ENCODE measurements around the gene SPOCD1. TPM values are rescaled to one million over a fixed set of nuclear protein-coding genes. Genes with fewer than 3 reads are reported as not detected.

The SPOCD1 gene
- total RNA-seq, 1 donor from 2014 or later: 0.08 TPM

DNA sequence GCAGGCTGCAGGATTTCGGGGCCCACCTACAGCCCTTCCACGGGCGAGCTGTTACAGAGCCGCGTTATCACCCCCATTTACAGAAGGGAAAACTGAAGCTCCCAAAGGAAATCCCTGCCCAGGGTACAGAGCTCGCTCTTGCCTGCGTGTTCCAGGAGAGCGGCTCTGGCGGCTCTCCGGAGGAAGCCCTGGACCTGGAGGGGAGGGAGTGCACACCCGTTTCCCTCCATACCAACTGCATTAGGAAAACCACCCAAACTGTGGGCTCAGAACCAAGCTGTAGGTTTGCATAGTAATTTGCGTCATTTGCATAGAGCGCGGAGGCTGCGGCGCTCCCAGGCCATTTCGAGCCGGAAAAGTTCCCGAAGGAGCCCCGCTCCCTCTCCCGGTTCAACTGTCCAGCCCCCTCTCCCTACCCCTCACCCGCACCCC lies 27.0 kb downstream of the SPOCD1 start:
- DNase-seq (ENCODE audit: low spot score) (no peak), ATAC-seq (peak; percentile 49)

DNA sequence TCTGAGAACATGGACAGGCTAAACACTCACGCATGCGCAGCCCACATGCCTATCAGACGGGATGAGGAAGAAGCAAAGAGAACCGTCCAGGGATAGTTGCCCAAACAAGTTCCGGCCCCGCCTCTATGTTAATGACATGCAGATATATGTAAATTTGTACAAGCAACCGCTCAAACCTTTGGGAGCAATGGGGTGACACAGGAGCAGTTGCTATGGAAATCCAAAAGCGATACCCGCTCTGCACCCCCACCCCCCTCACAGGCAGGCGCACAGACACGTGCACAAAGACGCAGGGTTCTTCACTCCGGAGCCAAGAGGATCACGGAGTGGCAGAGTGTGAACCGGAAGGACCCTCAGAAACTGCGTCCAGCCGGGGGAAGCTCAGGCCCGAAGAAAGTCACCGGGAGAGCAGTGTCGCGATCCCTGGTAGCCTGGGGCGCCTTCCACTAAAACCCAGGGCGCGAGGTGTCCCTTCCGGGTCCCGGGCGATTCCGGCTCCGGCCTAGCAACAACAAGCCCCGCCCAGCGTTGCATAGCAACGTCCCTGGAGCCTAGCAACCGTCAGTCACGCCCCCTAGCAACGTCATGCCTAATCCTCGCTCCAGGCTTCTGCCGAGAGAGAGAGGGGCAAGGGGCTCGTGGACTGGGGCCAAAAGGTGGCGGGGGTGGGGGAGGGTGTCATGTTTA lies 27.5 kb downstream of the SPOCD1 start:
- ATAC-seq: peak; percentile 79
- DNase-seq (ENCODE audit: low spot score): peak; percentile 86

DNA sequence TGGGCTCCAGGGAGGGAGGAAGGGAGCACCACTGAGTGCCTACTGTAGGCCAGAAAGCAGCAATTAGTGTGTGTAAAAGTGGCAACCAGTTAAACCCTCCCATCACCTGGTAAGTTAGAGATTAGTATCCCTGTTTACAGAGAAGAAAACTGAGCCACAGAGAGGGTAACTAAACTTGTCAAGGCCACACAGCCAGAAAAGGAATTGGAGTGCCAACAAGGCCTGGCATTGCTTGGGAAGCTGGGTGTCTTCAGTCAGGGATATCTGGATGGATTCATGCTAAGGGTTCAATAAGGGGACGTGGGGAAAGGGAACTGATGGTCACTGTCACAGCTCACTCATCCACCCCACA lies 28.1 kb downstream of the SPOCD1 start:
- DNase-seq (ENCODE audit: low spot score) (no peak), ATAC-seq (no peak)

DNA sequence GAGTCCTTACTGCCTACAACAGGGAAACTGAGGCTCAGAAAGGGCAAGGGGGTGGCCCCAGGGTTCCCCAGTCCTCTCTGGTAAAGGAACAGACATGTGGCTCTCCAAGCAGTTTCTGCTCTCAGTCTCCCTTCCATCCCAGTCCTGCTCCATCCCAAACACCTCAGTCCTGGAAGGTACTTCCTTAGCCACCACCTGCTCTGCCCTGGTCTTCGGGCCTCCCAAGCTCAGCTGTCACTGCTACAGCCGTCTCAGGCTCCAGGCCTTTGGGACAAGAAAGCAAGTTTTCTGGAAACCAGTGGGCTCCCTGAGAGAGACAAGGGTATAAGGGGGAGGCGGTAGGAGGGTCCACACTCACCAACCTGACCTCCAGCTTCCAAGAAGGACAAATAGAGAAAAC lies 28.6 kb downstream of the SPOCD1 start:
- no peak for DNase-seq (ENCODE audit: low spot score)
- ATAC-seq: no peak

DNA sequence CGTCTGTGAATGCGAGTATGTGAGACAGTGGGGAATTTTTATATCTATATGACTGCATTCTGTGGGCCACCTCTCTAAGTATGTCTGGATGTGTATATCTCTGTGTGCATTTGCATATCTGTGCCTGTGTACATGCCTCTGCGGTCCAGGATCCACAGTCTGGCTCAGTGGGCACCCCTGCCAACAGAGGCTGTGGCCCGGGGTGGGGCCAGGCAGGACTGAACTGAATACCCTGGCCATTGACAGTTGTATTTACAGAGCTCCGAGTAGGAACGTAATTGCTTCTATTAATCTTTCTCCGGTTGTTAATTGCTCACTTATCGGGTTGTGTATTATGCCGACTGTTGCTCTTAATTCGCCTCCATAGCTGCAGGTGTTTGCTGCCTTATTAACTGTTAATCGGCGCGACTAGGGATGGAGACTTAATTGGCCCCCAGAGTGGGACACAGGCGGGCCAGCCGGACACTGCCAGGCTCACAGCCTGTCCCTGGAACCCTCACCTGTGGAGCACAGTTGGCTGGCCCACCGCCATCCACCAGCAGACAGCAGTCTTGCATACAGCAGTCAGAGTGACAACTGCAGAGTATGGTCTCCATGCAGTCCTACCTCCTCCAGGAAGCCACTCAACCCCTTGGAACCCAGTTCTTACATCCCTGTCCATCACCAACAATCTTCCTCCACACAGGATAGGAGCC lies 29.3 kb downstream of the SPOCD1 start:
- DNase-seq (ENCODE audit: low spot score) (no peak), ATAC-seq (no peak)

DNA sequence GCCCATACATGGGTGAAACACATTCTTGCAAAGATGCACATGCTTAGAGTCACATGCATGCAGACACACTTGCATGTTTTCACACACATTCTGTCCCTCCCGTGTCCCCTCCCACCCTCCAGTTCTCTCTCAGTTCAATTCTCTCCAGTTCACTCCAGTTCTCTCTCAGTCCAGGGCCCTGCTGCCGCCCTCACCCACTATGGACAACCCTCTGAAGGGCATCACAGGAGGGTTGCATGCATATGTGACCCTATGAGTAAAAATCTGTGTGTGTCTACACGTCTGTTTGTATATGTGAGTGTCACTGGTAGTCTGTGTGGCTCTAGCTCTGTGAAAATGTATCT lies 29.9 kb downstream of the SPOCD1 start:
- no peak for DNase-seq (ENCODE audit: low spot score)
- ATAC-seq: no peak

DNA sequence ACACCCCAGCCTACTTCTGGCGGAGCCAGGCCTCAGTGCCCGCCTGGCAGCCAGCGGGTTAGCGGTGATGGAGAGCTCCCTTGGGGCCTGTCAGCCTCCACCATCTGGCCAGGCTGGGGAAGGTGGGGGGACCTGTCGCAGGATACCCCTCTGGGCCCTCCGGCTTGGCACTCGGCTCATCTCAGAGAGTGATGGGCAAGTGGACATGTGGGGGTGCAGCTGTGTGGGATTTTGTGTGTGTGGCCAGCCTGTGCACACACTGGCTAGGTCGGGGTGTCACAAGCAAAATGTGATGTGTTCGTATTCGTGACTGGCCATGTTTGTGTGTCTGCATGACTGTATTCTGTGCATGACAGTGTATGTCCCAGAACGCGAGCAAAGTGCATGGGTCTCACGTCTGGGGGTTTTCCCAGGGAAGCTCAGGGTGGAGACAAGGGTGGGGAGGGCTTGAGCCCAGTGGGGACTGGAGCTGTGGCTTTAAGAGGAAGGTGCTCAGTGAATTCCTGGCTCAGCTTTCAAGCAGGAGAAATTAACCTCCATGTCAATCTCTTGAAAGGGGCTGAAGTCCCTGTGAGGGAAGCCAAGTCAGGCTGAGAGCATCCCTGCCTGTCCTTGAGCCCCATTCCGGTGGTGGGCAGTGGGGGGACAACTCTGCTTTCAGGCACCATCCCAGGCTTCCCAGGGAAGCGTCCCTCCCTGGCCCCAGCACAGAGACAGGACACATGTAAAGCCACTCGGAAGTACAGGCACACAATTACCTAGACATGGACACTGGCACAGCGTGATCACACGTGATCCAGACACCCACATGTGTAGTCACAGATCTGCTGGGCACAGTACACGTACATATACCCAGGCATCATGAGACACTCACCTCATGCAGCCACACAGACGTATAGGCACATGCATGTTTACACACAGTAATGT lies 30.5 kb downstream of the SPOCD1 start:
- ATAC-seq (no peak), DNase-seq (ENCODE audit: low spot score) (no peak)

DNA sequence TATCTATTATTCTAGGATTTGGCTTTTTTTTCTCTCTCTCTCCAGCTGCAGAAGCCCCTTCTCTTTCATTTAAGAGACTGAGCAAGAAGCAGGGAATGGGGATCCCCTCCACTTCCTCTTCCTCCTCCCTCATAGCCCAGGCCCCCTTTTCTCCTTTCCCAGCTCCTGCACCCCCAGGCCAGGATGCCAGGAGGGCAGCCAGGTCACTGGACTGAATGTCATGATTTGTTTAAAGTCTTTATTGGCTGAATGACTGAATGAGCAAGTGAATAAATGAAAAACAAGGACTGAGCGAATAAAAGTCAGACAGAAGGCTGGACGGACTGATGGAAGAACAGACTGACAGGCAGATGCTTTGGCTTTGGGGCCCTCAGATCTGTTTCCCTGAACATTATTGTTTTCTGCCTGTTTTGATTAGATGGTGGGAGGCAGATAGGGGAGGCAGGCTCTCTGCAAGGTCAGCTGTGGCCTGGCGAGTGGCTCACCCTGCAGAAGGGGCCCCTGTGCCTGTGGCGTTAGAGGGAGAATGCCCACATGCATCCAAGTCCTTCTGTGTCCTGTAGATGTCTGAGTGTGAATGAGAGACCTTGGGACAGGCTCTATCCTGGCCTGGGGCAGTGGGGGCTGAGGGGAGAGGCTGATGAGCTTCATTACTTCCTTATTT lies 31.3 kb downstream of the SPOCD1 start:
- DNase-seq (ENCODE audit: low spot score) (no peak), ATAC-seq (no peak)

DNA sequence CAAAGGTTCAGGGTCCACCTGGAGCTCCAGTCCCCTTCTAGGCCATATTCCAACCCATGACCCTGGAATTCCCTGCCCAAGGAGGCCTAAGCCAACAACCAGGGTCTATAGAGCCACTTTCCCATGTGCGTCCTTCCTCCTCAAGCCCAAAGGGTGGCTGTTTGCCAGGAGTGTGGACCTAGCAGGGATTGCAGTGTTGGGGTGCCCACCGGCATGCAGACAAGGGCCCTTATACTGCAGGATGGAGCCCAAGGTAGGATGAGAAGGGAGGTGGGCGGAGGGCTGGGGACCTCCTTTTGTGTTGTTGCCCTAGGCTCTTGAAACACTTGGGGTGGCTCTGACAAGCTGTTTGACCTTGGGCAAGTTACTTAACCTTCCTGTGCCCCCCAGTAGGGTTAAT lies 32.0 kb downstream of the SPOCD1 start:
- DNase-seq (ENCODE audit: low spot score): no peak
- ATAC-seq: no peak

DNA sequence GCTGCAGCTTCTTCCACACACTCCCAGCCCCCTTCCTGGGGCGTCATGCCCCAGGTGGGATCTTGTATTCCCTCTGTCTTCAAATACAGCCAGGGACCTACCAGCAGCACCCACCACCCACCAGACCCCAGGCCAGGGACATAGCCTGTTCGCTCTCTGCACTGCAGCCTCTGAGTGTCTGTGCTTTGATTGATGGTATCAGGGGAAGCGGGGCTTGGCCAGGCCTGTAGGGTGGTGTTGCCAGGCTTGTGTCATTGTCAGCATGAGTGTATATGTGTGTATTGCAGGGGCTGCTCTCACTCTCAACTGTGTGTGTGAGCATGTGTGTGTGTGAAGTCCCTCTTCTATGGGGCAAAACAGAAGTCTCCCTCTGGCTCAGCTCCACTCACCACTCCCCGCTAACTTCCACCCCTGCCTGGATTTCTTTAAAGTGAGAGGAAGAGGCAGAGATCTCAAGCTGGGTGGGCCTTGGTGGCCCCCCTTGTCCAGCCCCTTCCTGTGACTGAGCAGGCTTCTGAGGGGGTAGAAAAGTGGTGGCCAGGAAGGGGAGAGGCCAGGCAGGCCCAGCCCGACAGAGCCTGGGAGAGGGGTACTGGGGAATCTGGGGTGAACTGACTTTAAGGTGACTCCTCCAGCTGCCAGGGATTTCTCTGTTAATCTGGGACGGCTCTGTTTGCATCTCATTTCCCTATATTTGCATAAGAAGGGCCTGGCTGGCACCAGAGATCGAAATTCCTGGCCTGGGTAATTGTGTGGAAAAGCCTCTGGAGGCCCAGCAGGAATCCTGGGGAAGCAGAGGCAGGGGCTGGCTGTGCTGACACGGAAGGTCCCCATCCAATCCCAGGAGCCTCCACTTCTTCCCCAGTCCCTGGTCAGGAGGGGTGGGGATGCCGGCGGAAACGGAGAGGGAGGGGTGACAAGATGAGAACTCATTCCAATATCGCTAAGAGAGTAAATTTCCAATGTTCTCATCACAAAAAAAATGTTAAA lies 33.1 kb downstream of the SPOCD1 start:
- no peak for DNase-seq (ENCODE audit: low spot score)
- no peak for ATAC-seq

DNA sequence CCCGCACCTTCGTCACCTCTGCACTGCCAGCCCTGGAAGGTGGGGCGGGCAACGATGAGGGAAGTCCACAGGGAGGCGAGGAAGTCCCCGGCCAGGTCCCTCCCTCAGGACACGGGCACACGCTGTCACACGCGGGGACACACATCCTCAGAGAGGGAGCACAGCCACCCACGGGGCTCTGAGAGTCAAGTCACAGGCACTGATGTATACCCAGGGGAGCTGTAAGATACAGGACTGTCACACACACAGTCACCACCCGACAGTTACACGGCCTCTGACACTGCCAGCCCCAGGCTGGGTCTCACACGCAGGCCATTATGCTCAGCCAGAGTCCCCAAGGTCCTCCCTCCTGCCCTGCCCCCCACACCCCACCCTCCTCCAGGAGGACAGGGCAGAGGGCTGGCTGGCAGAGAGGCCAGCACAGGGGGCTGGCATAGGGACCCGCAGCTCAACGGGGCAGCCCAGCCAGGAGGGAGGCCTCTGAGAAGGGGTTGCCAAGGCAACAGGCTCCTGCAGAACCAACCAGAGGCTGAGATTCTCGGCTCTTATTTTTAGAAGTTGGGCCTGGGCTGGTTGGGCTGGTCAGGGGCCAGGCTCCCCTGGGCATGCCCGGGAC lies 34.0 kb downstream of the SPOCD1 start:
- ATAC-seq: no peak
- DNase-seq (ENCODE audit: low spot score): no peak

DNA sequence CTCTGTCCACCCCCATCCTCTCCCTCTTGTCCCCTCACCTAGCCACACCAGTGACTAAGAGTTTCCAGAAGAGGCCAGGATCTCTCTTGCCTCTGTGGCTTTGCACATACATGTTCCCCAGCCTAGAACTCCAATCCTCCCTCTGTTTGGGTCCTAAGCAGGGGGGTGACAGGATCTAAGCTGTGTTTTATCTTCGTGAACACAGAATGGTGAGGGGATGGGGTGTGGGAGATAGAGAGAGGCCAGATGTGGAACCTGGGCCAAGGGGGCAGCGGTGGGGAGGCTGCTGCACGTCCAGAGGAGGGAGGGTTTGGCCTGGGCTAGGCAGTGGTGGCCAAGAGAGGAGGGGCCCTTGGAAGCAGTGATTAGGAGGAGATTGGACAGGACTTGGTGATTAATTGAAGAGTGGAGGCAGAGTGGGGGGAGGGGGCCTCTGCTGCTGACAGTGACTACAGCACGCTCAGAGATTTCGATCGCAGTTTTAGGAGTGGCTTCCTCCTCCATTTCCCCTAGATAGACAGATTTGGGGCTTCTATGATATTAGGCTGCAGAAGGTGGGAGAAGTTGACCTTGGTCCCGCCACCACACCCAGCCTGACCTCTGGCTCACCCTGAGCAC lies 34.6 kb downstream of the SPOCD1 start:
- ATAC-seq (no peak), DNase-seq (ENCODE audit: low spot score) (no peak)

DNA sequence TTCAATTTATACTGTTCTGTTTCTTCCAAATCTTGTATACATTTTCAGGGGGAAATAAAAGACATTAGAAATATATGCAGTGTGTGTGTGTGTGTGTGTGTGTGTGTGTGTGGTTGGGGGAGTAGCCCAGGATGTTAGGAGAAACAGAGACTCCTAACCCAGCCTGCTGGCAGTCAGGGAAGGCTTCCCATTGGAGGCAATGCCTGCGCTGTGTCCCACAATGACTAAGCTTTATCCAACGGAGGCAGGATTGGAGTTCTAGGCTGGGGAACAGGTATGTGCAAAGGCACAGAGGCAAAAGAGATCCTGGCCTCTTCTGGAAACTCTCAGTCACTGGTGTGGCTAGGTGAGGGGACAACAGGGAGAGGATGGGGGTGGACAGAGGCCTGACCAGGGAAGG lies 35.2 kb downstream of the SPOCD1 start:
- DNase-seq (ENCODE audit: low spot score): no peak
- no peak for ATAC-seq

DNA sequence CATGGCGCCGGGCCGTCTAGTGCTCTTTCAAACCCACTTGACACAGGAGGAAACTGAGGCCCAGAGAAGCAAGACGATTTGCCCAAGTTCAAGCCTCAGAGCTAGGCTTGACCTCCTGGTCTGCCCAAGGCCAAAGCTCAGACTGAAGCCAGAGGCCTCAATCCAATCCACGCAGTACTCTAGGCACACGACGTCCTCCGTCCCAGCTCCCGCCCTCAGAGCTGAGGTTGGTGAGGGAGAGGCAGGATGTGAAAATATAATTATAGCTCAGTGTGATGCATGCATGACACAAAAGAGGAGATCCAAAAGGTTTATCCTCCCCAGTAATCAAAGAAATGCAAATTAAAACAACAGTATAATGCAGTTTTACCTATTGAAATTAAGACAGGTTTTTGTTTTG lies 36.1 kb downstream of the SPOCD1 start:
- ATAC-seq: no peak
- no peak for DNase-seq (ENCODE audit: low spot score)

DNA sequence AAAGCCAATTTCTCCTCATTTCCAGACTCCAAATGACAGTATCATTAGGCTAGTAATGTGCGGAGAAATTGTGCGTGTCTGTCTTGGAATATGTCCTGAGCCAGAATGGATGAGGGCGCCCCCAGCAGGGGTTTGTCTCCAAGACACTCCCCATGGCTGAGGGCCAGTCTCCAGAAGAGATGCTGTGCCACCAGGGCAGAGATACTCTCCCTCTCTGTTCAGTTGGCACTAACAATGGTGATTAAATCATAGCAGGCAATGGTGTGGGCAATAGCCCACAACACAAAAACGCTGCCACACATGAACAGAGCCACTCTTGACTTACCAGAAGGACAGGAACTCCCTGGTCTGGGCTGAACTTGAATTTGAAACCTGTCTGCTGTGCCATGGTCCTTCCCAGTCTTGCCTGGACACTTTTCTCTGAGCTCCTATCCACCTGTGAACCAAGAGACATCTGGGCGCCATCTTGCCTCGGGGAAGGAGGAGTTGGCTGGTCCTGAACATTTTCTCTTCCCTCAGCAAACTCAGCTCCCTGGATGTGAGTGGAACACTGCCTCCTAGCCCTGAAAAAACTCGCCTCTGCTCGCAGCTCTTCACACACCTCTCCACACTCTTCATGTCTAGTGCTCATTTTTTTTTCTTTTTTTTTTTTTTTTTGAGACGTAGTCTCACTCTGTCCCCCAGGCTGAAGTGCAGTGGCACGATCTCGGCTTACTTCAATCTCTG lies 36.9 kb downstream of the SPOCD1 start:
- no peak for DNase-seq (ENCODE audit: low spot score)

DNA sequence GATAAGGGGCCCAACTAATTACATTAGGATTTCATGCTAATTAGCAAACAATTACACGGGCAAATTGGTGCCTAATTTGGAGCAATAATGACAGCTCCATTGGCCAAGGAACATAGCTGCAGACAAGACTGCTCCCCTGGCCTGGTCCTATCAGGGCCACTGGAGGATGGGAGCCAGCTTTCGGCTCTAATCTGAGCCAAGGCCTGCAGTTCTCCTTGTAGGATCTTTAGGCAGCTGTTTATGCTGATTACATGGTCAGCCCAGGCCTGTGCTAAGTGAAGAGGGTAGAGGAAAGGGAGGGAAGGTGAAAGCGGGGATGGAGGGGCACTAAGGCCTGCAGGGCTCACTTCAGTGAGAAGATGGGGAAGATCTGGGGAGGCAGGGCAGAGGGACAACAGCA lies 39.3 kb downstream of the SPOCD1 start:
- ATAC-seq: no peak
- no peak for DNase-seq (ENCODE audit: low spot score)

More for the DNA sequence above, 36.9 kb downstream of the SPOCD1 start:
- ATAC-seq: no peak

DNA sequence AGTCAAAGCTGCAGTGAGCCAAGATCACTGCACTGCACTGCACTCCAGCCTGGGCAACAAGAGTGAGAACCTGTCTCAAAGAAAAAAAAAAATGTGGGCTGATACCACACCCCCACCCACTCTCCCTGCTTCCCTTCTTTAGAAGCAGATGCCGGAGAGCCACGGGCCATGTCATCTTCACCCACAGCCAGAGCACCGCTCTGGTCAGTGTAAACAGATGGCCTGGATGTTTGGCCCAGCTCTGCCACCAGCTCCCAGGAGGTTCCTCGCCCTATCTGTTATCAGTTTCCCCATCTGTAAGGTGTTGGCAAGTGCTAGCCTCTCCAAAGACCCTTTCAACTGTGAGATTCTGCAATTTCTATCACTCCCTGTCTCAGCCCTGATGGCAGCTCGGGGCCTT lies 39.8 kb downstream of the SPOCD1 start:
- DNase-seq (ENCODE audit: low spot score): no peak
- no peak for ATAC-seq

DNA sequence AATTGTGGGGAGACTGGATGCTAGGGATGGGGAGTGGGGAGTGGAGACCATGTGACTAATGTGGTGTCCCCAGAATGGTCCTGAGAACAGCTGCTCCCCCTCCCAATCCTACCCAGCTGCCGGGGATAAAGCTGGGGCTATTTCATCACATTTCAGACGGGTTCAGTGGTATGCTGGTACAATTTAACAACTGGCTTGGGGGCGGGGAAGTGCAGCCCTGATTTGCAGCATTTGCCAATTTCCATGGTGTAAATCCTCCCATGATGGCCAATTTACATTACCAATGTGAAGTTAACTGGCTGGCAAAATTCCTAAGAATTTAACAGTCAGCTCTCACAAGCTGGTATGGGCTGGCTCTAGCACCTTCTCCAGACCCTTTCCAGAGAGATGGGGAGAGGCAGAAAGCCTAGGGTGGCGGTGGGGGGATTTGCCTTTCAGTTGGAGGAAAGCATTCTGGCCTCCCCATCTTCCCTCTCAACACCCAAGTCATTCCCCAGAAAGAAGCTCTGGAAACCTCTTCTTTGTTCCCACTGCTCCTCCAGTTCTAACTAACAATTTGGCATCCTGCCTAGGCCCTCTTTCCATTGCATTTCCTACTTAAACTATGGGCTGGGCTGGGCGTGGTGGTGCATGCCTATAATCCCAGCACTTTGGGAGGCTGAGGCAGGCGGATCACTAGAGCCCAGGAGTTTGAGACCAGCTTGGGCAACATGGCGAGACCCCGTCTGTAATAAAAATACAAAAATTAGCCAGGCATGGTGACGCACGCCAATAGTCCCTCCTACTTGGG lies 40.4 kb downstream of the SPOCD1 start:
- no peak for DNase-seq (ENCODE audit: low spot score)
- no peak for ATAC-seq

All from left lobe of liver (tissue), 2 donors.